ENCODE measurements around the gene KCTD3.

Gene KCTD3

DNA sequence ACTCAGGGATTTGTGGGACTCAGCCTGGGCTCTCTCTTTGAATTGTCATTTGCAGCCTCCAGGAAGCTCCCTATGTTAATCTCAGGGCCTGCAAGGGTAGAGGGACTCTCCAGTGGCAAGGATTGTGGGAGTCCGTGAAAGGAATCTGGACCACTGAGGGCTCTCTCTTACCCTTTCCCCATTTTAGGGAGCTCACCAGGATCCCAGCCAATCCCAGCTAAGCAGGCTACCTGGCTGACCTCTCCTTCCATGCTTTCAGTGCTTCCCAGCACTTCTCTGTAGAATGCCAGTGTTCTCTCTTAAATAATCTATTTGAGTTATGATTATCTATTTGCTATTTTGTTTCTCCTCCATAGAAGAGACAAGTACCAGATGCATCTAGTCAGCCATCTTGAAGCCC is 9.6 kb upstream of the KCTD3 start:
- DNase-seq = no peak

DNA sequence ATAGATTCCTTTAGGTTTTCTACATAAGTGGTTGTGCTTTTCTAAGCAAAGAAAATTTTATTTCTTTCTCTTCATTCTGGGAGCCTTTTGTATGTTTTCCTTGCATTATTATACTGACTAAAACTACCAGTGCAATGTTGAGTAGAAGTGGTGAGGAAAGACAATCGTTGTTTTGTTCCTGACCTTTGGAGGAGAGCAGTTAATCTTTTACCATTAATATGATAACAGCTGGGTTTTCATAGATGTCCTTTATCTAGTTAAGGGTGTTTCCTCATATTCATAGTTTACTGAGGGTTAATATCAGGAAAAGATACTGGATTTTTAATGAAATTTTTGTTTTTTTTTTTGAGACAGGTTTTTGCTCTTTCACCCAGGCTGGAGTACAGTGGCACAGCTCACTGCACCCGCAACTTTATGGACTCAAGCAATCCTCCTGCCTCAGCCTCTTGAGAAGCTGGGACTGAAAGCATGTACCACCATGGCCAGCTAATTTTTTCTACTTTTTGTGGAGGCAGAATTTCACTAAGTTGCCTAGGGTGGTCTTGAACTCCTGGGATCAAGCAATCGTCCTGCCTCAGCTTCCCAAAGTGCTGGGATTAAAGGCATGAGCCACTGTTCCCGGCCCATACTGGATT is 9.0 kb upstream of the KCTD3 start:
- no peak for DNase-seq

DNA sequence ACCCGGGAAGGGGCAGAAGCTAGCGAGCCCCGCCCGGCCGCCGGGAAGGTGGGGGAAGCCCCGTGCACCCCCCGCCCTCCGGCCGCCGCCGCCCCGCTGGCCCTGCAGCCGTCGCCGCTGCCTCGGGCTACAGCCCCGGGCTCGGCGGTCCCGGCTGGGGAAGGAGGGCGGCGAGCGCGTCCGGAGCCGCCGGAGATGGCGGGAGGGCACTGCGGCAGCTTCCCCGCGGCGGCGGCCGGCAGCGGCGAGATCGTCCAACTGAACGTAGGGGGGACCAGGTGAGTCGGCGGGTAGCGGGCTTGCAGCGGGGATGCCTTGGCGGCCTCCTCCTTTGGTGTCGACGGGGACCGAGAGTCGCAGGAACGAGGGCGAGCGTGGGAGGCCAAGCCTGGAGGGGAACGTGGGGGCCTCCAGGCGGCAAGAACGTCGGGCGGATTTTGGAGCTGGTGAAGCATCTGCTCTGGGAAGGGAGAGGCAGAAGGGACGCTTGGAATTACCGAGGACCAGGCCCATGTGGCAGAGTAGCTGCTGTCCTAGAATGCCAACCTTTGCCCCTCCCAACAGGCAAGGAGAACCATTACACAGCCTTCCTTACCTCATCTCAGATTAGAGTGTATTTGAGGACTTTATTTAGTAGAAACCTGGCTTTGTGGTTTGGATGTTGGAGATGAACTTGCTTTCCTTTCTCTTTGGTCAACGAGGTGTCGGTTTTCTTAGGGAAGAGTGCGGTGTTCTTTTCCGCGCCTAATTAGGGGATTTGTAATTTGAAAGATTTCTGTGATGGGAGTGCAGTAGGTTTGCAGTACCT is 591 bp downstream of the KCTD3 start:
- peak; percentile 78 for DNase-seq

DNA sequence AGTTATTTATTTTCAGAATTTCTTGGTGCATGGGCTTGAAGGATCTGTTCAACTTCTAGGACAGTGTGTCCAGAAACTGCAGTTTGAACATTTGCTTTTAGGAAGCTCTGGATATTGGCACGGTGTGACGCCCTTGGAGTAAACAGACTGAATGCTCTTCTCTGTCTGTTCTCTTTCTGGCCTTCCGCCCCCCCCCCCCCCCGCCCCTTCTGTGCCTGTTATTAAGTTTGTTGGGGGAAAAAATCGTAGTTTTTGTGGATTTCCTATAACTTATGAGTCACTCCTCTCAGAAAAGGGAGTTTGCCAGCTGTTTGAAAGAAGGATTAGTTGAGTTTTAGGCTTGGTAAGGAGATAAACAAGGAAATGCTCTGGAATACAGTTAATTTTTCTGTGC is 1.2 kb downstream of the KCTD3 start:
- no peak for DNase-seq

DNA sequence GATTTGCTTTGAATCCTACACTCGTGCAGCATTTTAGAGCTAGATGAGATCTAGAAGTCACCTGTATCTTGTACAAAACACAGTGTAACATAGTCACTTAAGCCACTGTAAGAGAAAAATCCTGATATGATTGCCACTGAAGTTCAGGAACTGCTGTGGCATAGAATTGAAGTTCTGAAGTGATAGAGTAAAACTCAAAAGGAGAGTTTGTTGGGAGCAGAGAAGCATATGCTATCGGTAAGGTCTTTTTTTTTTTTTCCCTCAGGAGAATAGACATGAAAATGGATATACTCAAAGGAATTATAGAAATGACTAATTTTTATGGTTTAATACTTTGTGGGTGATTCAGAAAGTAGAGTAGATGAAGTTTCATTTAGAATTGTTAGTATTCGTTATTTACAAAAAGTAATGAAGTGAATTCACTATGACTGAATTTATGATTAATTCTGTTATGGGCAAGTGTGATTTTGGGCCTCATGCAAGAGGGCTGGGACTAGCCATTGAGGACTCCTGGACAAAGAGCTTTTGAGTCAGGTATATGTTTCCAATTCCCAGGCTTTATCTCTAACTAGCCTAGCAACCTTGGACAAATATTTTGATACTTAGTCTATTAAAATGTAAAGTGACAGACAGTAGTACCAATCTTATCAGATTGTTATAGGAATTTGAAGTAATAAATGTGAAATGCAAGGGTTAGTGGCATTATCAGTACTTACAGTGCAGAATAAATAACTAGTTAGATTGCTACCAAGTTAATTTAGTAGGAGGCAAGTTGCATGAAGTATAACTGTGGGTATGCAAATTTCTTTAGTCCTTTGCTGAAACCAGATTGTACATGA is 3.1 kb downstream of the KCTD3 start:
- DNase-seq = no peak

- no peak for DNase-seq
Measured at GRCh38 chr1:215581896-215582295, 14.8 kb downstream of the KCTD3 start.

- DNase-seq = peak; percentile 87
Measured at GRCh38 chr1:215583185-215583749, 16.2 kb downstream of the KCTD3 start.

DNA sequence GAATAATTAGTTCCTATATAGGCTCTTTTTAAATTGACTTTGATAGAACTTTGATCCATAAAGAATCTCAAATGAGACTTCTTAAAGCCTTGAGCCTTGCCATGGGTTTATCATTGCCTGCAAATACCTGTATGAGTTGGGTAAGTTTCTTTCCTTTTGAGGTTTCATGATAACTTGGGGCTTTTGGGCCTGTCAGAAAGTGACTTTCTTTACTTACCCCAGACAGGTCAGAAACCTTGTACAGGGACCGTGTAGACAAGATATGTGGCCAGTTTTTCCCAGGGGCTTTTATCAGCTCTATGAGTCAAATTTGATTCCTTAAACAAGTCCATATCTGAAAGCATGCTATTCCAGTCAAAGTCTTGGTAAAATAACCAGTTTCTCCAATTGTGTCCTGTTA is 17.3 kb downstream of the KCTD3 start:
- DNase-seq = no peak

DNA sequence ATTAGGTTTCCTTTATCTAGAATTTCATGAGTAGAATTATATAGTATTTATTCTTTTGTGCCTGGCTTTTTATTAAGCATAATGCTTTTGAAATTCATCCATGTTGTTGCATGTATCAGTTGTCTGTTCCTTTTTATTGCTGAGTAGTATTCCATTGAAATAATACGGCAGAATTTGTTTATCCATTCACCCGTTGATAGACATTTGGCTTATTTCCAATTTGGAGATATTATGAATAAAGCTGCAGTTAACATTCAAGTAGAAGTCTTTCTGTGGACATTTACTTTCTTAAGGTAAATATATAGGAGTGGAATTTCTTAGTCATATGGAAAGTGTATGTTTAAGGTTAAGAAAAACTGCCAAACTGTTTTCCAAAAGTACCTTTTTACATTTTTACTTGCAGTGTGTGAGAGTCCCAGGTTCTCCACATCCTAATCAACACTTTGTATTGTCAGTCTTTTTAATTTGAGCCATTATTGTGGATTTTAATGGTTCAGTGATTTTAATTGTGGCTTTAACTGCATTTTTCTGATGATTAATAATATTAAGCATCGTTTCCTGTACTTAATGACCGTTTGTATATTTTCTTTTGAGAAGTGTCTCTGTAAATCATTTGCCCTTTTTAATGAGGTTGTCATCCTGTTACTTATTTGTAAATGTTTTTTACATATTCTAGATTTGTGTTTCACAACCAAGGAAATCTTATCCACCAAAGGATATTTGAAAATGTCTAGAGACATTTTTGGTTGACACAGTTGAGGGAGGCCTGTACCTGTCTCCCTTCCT is 22.7 kb downstream of the KCTD3 start:
- DNase-seq = no peak

- DNase-seq = no peak
Measured at GRCh38 chr1:215590779-215591491, 23.8 kb downstream of the KCTD3 start.

GRCh38 chr1:215594640-215595039 is 27.5 kb downstream of the KCTD3 start:
- DNase-seq = no peak

GRCh38 chr1:215595231-215595630 is 28.1 kb downstream of the KCTD3 start:
- no peak for DNase-seq

DNA sequence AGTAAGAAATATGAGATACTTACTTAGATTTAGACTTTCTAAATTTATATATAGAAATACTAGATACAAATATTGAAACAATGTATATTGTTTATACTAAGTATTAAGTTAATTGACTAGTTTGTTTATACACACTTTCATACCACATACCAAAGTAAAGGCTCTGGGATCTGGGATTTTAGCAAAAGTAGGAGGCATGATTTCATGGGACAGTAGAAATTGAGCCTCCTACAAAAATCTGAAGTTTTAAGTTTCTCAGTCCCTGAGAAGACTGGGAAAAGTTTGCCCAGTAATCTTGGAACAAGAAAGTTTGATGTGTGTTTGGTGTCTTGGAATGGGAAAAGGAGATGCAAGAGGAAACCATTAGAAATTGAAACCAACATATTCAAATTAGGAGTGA is 30.9 kb downstream of the KCTD3 start:
- no peak for DNase-seq

GRCh38 chr1:215599418-215600074 is 32.4 kb downstream of the KCTD3 start:
- no peak for DNase-seq

GRCh38 chr1:215600258-215600792 is 33.2 kb downstream of the KCTD3 start:
- no peak for DNase-seq

DNA sequence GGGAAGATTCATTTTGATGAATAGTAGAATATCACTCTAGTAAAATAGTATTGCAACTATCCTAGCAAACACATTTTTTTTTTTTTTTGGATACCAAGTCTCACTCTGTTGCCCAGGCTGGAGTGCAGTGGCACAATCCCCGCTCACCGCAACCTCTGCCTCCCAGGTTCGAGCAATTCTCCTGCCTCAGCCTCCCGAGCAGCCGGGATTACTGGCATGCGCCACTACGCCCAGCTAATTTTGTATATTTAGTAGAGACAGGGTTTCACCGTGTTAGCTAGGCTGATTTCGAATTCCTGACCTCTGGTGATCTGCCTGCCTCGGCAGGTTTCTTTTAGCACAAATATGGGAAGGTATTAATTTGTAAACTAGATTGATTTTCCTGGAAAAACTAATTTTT is 33.8 kb downstream of the KCTD3 start:
- no peak for DNase-seq

- no peak for DNase-seq
Measured at GRCh38 chr1:215601276-215601675, 34.2 kb downstream of the KCTD3 start.

DNA sequence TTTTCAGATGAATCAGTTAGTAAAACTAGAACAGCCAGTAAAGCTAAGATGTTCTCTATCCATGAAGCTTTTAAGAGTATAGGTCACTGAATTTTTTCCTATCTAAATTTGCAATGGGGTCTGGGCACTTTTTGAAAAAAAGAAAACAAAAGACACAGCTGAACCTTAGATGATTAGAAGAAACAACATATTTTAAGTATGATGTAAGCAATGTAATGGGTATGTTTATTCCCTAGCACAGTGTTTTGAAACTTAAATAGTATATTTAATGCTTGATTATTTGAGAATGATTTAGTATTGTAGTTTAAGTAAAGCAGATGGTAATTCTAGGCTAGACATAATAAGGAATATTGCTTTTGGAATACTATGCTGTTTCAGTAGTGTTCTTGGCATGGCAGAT is 36.2 kb downstream of the KCTD3 start:
- DNase-seq = no peak

GRCh38 chr1:215605011-215605621 is 38.0 kb downstream of the KCTD3 start:
- DNase-seq = no peak

DNA sequence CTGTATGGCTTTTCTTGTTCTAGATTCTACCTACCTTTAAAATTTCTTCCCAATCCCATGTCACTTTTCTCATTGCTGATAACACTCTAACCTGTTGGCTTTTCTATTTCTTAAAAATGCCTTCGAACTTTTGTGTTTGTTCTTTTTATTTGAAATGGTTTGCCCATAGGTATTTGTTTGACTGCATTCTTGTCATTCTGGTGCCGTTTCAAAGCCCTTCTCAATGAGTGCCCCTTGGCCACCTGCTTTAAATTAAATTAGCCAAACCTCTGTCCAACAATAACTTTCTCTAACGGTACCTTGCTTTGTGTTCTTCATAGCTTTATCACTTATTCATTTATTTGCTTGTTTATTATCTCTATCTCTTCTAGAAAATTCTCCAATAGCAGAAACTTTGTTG is 38.9 kb downstream of the KCTD3 start:
- no peak for DNase-seq

Data from islet precursor cell (in vitro differentiated cells).